GM23338 (cell line): ENCODE measurements around the gene CDH23. TPM values are rescaled to one million over a fixed set of nuclear protein-coding genes. Genes with fewer than 3 reads are reported as not detected.
"Not testable (repeated sequence)": the region's sequence is repeated elsewhere in the genome, so short reads cannot be mapped to it uniquely, and the experiment has no call there.

Source experiments
- ATAC-seq: fragments of 200-7000 bp; cut with Tn5 transposase; 3 replicates; pipeline ENCODE4 v1.9.1; 2020
- DNase-seq: peaks from one replicate; pipeline ENCODE4 v3.0.0-alpha.2; 2015; ENCODE audit warnings: low spot score
- H2AFZ ChIP-seq: fragments of 200-600 bp; sonication (generic); 2 replicates; pipeline ENCODE4 v1.8.0; 2016; ENCODE audit warnings: antibody characterized with exemption, mild to moderate bottlenecking, moderate library complexity
- H3F3A ChIP-seq: fragments of 200-600 bp; sonication (generic); replicated peaks from 2 replicates; pipeline ENCODE4 v1.8.0; 2017; ENCODE audit warnings: antibody characterized with exemption, mixed run types, low read depth
- H3K27ac ChIP-seq: fragments of 200-600 bp; sonication (generic); 2 replicates; pipeline ENCODE4 v1.6.1; 2016; ENCODE audit warnings: low read depth
- H3K27me3 ChIP-seq: fragments of 200-600 bp; sonication (generic); 2 replicates; pipeline ENCODE4 v1.8.0; 2016; ENCODE audit warnings: mild to moderate bottlenecking, mixed run types, moderate library complexity; ENCODE audit not compliant: insufficient read depth
- H3K36me3 ChIP-seq: fragments of 200-600 bp; sonication (generic); 2 replicates; pipeline ENCODE4 v1.8.0; 2016; ENCODE audit warnings: mild to moderate bottlenecking; ENCODE audit not compliant: insufficient read depth
- H3K4me1 ChIP-seq: fragments of 200-600 bp; sonication (generic); 2 replicates; pipeline ENCODE4 v1.8.0; 2016; ENCODE audit warnings: mild to moderate bottlenecking, moderate library complexity; ENCODE audit not compliant: insufficient read depth
- H3K4me2 ChIP-seq: fragments of 200-600 bp; sonication (generic); 2 replicates; pipeline ENCODE4 v1.7.1; 2017; ENCODE audit warnings: mixed run types
- H3K4me3 ChIP-seq: fragments of 200-600 bp; sonication (generic); 2 replicates; pipeline ENCODE4 v1.6.1; 2016; ENCODE audit warnings: mixed run types
- H3K79me2 ChIP-seq: fragments of 200-600 bp; sonication (generic); replicated peaks from 2 replicates; pipeline ENCODE4 v1.8.0; 2017; ENCODE audit warnings: mild to moderate bottlenecking; ENCODE audit not compliant: insufficient read depth
- H3K9me2 ChIP-seq: fragments of 200-600 bp; sonication (generic); 2 replicates; pipeline ENCODE4 v1.8.0; 2017; ENCODE audit not compliant: insufficient read depth
- H4K20me1 ChIP-seq: fragments of 200-600 bp; sonication (generic); replicated peaks from 2 replicates; pipeline ENCODE4 v1.8.0; 2017; ENCODE audit warnings: mild to moderate bottlenecking; ENCODE audit not compliant: insufficient read depth
- H3K27ac Mint-ChIP-seq: 2 replicates; pipeline ENCODE4 v1.8.0; 2020; ENCODE audit warnings: inconsistent platforms, mild to moderate bottlenecking, moderate library complexity, mixed read lengths
- H3K27me3 Mint-ChIP-seq: 3 replicates; pipeline ENCODE4 v1.8.0; 2022; ENCODE audit warnings: low read depth, mild to moderate bottlenecking, moderate library complexity, mixed read lengths, inconsistent platforms; ENCODE audit not compliant: insufficient read depth, poor library complexity
- H3K36me3 Mint-ChIP-seq: 3 replicates; pipeline ENCODE4 v1.8.0; 2021; ENCODE audit warnings: low read depth, mild to moderate bottlenecking, inconsistent platforms, moderate library complexity, mixed read lengths
- H3K4me1 Mint-ChIP-seq: 3 replicates; pipeline ENCODE4 v1.8.0; 2020; ENCODE audit warnings: mild to moderate bottlenecking, inconsistent platforms, mixed read lengths
- H3K4me3 Mint-ChIP-seq: 3 replicates; pipeline ENCODE4 v1.8.0; 2021; ENCODE audit warnings: moderate library complexity, mild to moderate bottlenecking, inconsistent platforms, mixed read lengths
- H3K9me3 Mint-ChIP-seq: 3 replicates; pipeline ENCODE4 v1.8.0; 2020; ENCODE audit warnings: moderate library complexity, mild to moderate bottlenecking, inconsistent platforms, mixed read lengths
- CREB1 ChIP-seq: fragments of 250-450 bp; sonication (Bioruptor Pico); IDR thresholded peaks from 2 replicates; pipeline ENCODE4 v1.5.0; 2020; ENCODE audit warnings: low read depth, mild to moderate bottlenecking, moderate library complexity
- ETS1 ChIP-seq: IDR thresholded peaks from 2 replicates; pipeline ENCODE4 v1.6.1; 2016; ENCODE audit warnings: antibody characterized with exemption
- EZH2 ChIP-seq: fragments of 200-600 bp; sonication (generic); IDR thresholded peaks from one replicate; pipeline ENCODE4 v1.8.0; 2017; ENCODE audit warnings: antibody characterized with exemption, mild to moderate bottlenecking, low read depth; ENCODE audit not compliant: unreplicated experiment
- EZH2phosphoT487 ChIP-seq: fragments of 200-600 bp; sonication (generic); IDR thresholded peaks from one replicate; pipeline ENCODE4 v1.8.1; 2018; ENCODE audit warnings: antibody characterized with exemption; ENCODE audit not compliant: unreplicated experiment
- JUNB ChIP-seq: IDR thresholded peaks from one replicate; pipeline ENCODE4 v1.6.1; 2016; ENCODE audit warnings: antibody characterized with exemption; ENCODE audit not compliant: unreplicated experiment
- POLR2AphosphoS5 ChIP-seq: IDR thresholded peaks from 2 replicates; pipeline ENCODE4 v1.6.1; 2016; ENCODE audit warnings: antibody characterized with exemption, low read depth
- REST ChIP-seq: IDR thresholded peaks from one replicate; pipeline ENCODE4 v1.6.1; 2018; ENCODE audit warnings: antibody characterized with exemption; ENCODE audit not compliant: unreplicated experiment
- STAT1 ChIP-seq: IDR thresholded peaks from one replicate; pipeline ENCODE4 v1.6.1; 2016; ENCODE audit warnings: antibody characterized with exemption; ENCODE audit not compliant: unreplicated experiment
- ZNF331 ChIP-seq: fragments of 250-450 bp; sonication (Bioruptor Pico); IDR thresholded peaks from 2 replicates; pipeline ENCODE4 v1.5.0; 2020; ENCODE audit warnings: low read depth, mild to moderate bottlenecking, moderate library complexity
- polyA plus RNA-seq: library from polyadenylated mRNA; unstranded; fragments of >200 nt; fragmentation: Nextera tagmentation; extraction: Ambion mirVana; gene quantifications from 2 replicates; pipeline ENCODE4 v1.2.1, GENCODE V29; 2016
- total RNA-seq: library from RNA; depleted of rRNA; stranded (reverse); fragments of >200 nt; shearing (Covaris generic); gene quantifications from 2 replicates; pipeline ENCODE4 v1.2.3, GENCODE V29; 2014
- TF ChIP-seq, protein P1 (sequence below), 2 experiments: fragments of 200-600 bp in 1 of 2; sonication (generic) in 1 of 2; conservative IDR thresholded peaks; 2 replicates each; pipeline versions ENCODE4 v1.5.1 to v1.6.1; 2016 to 2017; ENCODE audit warnings: antibody characterized with exemption in 2 of 2, low read depth in 2 of 2, mild to moderate bottlenecking in 2 of 2, moderate library complexity in 1 of 2

Gene CDH23
- total and polyA plus RNA-seq, 2 experiments from 2014 or later = 0.95 to 4.3 TPM

GRCh38 chr10:71599518-71599917 is 202.8 kb downstream of the CDH23 start:
- H3K27ac ChIP-seq = no peak overlapping the region
- no peak overlapping the region for H3K4me2 ChIP-seq
- no peaks in the 10 kb centered on the region for H3K27me3 ChIP-seq
- H3K79me2 ChIP-seq = no peaks in the 10 kb centered on the region
- no peaks in the 10 kb centered on the region for H4K20me1 ChIP-seq
- TF ChIP-seq, protein P1, sequence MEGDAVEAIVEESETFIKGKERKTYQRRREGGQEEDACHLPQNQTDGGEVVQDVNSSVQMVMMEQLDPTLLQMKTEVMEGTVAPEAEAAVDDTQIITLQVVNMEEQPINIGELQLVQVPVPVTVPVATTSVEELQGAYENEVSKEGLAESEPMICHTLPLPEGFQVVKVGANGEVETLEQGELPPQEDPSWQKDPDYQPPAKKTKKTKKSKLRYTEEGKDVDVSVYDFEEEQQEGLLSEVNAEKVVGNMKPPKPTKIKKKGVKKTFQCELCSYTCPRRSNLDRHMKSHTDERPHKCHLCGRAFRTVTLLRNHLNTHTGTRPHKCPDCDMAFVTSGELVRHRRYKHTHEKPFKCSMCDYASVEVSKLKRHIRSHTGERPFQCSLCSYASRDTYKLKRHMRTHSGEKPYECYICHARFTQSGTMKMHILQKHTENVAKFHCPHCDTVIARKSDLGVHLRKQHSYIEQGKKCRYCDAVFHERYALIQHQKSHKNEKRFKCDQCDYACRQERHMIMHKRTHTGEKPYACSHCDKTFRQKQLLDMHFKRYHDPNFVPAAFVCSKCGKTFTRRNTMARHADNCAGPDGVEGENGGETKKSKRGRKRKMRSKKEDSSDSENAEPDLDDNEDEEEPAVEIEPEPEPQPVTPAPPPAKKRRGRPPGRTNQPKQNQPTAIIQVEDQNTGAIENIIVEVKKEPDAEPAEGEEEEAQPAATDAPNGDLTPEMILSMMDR (conservative IDR thresholded peaks at IDR 0.05; ENCODE audit: low read depth in 2 of 2) = no peak
- no peak for TF ChIP-seq ZNF331 (CRISPR knock-in tag)
- no peak for TF ChIP-seq POLR2AphosphoS5
- no peak for TF ChIP-seq EZH2phosphoT487
- no peak for TF ChIP-seq JUNB
- TF ChIP-seq ETS1 = no peak
- no peak for TF ChIP-seq REST
- no peak for TF ChIP-seq CREB1
- TF ChIP-seq EZH2 = no peak
- no peak for TF ChIP-seq STAT1
- no peak overlapping the region for H3K4me3 Mint-ChIP-seq
- no peak for ATAC-seq
- H3K9me2 ChIP-seq = no peaks in the 10 kb centered on the region
- peaks cover 6% of the 10 kb centered on the region for H3K4me1 Mint-ChIP-seq
- H3K27me3 Mint-ChIP-seq = peaks cover 4% of the 10 kb centered on the region
- H3K4me1 ChIP-seq = no peaks in the 10 kb centered on the region; the same call in 1 of the 2 replicates
- H3F3A ChIP-seq = no peaks in the 10 kb centered on the region
- H3K36me3 Mint-ChIP-seq = no peaks in the 10 kb centered on the region
- no peak for DNase-seq
- no peaks in the 10 kb centered on the region for H3K9me3 Mint-ChIP-seq
- no peak overlapping the region for H3K27ac Mint-ChIP-seq
- no peak overlapping the region for H3K4me3 ChIP-seq
- H2AFZ ChIP-seq = no peak overlapping the region
- no peaks in the 10 kb centered on the region for H3K36me3 ChIP-seq

DNA sequence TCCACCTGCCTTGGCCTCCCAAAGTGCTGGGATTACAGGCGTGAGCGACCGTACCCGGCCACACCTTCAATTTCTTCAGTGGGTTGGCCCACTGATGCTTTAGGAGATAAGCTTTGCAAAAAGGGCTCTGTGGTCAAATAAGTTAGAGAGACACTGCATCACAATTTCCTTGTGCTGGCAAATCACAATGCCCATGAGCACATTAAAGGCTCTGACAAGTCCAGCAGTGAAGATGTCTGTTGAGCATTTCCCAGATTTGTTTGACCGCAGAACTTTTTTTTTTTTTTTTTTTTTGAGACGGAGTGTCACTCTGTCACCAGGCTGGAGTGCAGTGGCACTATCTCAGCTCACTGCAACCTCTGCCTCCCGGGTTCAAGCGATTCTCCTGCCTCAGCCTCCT is 203.5 kb downstream of the CDH23 start:
- H3K9me3 Mint-ChIP-seq, H2AFZ ChIP-seq, DNase-seq, ATAC-seq, H3K4me1 ChIP-seq, H3K27ac Mint-ChIP-seq, H3K4me2 ChIP-seq, H4K20me1 ChIP-seq, H3K27me3 ChIP-seq, H3K36me3 ChIP-seq, H3K4me3 ChIP-seq, H3K27ac ChIP-seq, H3K36me3 Mint-ChIP-seq, H3K9me2 ChIP-seq, H3K27me3 Mint-ChIP-seq, H3K4me3 Mint-ChIP-seq, H3K79me2 ChIP-seq, H3F3A ChIP-seq: not testable (repeated sequence)
- peaks cover 10% of the 10 kb centered on the region for H3K4me1 Mint-ChIP-seq
